PC-9 (cell line): ENCODE measurements around the gene HLA-DRA. TPM values are rescaled to one million over a fixed set of nuclear protein-coding genes. Genes with fewer than 3 reads are reported as not detected.

ENCODE experiments used
- BruUV-seq: library from RNA; stranded (reverse); fragments of 400-500 nt; replicated peaks from 2 replicates; lab custom pipeline; 2021; lab: Mats Ljungman, UMichigan
- CTCF ChIA-PET: fragments of 300-600 bp; sonication (Branson Sonifier 250); formaldehyde crosslinking; loops from one replicate; lab custom pipeline; 2022; ENCODE audit warnings: antibody characterized with exemption; lab: Charles Lee
- POLR2A ChIA-PET: fragments of 300-600 bp; sonication (Branson Sonifier 250); formaldehyde crosslinking; loops from one replicate; lab custom pipeline; 2022; ENCODE audit warnings: antibody characterized with exemption; ENCODE audit not compliant: unreplicated experiment; lab: Charles Lee
- DNase-seq, 2 experiments: peaks; one replicate each; pipeline versions ENCODE4 v3.0.0 to v3.0.0-alpha.2; 2015 to 2022; ENCODE audit warnings: mixed read lengths in 1 of 2
- H2AFZ ChIP-seq: fragments of 200-600 bp; sonication (generic); 2 replicates; pipeline ENCODE4 v1.8.1; 2017; ENCODE audit warnings: antibody characterized with exemption
- H3F3A ChIP-seq: fragments of 200-600 bp; sonication (generic); 2 replicates; pipeline ENCODE4 v1.8.1; 2017; ENCODE audit warnings: antibody characterized with exemption, mild to moderate bottlenecking, low read depth; ENCODE audit not compliant: insufficient read depth
- H3K27ac ChIP-seq: fragments of 200-600 bp; sonication (generic); 2 replicates; pipeline ENCODE4 v1.6.1; 2016; ENCODE audit warnings: mixed run types
- H3K27me3 ChIP-seq: fragments of 200-600 bp; sonication (generic); 2 replicates; pipeline ENCODE4 v1.6.1; 2016; ENCODE audit warnings: low read depth, mixed run types; ENCODE audit not compliant: insufficient read depth
- H3K36me3 ChIP-seq: fragments of 200-600 bp; sonication (generic); 2 replicates; pipeline ENCODE4 v1.6.1; 2016; ENCODE audit warnings: low read depth, mixed run types
- H3K4me1 ChIP-seq: fragments of 200-600 bp; sonication (generic); replicated peaks from 2 replicates; pipeline ENCODE4 v1.6.1; 2016; ENCODE audit warnings: mixed run types; ENCODE audit not compliant: insufficient read depth
- H3K4me2 ChIP-seq: fragments of 200-600 bp; sonication (generic); 2 replicates; pipeline ENCODE4 v1.6.1; 2017; ENCODE audit warnings: mixed run types
- H3K4me3 ChIP-seq: fragments of 200-600 bp; sonication (generic); 2 replicates; pipeline ENCODE4 v1.6.1; 2016; ENCODE audit warnings: mixed run types
- H3K79me2 ChIP-seq: fragments of 200-600 bp; sonication (generic); 2 replicates; pipeline ENCODE4 v1.6.1; 2017; ENCODE audit warnings: low read depth, mixed run types
- H3K9me2 ChIP-seq: fragments of 200-600 bp; sonication (generic); 2 replicates; pipeline ENCODE4 v1.8.1; 2017; ENCODE audit warnings: mild to moderate bottlenecking; ENCODE audit not compliant: insufficient read depth
- H3K9me3 ChIP-seq: fragments of 200-600 bp; sonication (generic); 2 replicates; pipeline ENCODE4 v1.8.1; 2016; ENCODE audit warnings: low read depth; ENCODE audit not compliant: insufficient read depth
- H4K20me1 ChIP-seq: fragments of 200-600 bp; sonication (generic); 2 replicates; pipeline ENCODE4 v1.8.1; 2017; ENCODE audit not compliant: insufficient read depth
- EZH2 ChIP-seq: fragments of 200-600 bp; sonication (generic); IDR thresholded peaks from 2 replicates; pipeline ENCODE4 v1.8.0; 2017; ENCODE audit warnings: antibody characterized with exemption, low read depth
- intact Hi-C: fragments of 100-400 bp; cut with micrococcal nuclease; formaldehyde crosslinking; loops from one replicate; pipeline ENCODE4 v1.10.0; 2022; ENCODE audit not compliant: unreplicated experiment
- total RNA-seq: library from RNA; stranded (reverse); gene quantifications from 2 replicates; pipeline ENCODE4 v1.2.3, GENCODE V29; 2021
- TF ChIP-seq, protein P1 (sequence below): fragments of 200-600 bp; sonication (generic); conservative IDR thresholded peaks from 2 replicates; pipeline ENCODE4 v1.6.1; 2017; ENCODE audit warnings: mixed run types, antibody characterized with exemption, mild to moderate bottlenecking, moderate library complexity

Gene HLA-DRA
- total RNA-seq, 1 experiment from 2014 or later = not detected

DNA sequence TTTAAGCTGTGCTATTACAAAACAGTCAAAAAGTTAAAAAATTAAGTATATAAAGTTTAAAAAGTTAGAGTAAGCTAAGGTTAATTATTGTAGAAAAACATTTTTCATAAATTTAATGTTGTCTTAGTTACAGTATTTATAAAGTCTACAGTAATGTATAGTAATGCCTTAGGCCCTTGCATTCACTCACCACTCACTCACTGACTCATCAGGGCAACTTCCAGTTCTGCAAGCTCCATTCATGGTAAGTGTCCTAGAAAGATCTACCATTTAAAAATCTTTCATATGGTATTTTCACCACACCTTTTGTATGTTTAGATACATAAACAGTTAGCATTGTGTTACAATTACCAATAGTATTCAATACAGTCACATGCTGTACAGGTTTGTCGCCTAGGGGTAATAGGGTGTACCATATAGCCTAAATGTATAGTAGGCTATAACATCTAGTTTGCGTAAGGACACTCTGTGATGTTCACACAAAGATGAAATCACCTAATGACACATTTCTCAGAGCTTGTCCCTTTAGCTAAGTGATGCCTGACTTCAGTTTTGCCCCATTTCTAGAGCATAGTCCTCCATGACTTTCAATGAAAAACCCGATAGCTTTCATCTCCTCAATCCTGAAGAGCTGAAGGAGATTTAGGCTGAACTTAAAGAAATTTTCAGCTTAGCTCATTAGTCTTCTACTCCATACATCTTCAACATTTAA is 14.9 kb upstream of the HLA-DRA start:
- Histone ChIP-seq H3K4me1 (no peaks in the 10 kb centered on the region), H3F3A (no peaks in the 10 kb centered on the region), H3K9me3 (no peaks in the 10 kb centered on the region), H4K20me1 (no peaks in the 10 kb centered on the region), H3K4me3 (no peak overlapping the region), H3K36me3 (no peaks in the 10 kb centered on the region), H3K27ac (no peak overlapping the region), H3K4me2 (no peak overlapping the region), H3K27me3 (peaks cover 24% of the 10 kb centered on the region), H3K79me2 (no peaks in the 10 kb centered on the region), H3K9me2 (no peaks in the 10 kb centered on the region), H2AFZ (no peak overlapping the region)
- TF ChIP-seq, protein P1, sequence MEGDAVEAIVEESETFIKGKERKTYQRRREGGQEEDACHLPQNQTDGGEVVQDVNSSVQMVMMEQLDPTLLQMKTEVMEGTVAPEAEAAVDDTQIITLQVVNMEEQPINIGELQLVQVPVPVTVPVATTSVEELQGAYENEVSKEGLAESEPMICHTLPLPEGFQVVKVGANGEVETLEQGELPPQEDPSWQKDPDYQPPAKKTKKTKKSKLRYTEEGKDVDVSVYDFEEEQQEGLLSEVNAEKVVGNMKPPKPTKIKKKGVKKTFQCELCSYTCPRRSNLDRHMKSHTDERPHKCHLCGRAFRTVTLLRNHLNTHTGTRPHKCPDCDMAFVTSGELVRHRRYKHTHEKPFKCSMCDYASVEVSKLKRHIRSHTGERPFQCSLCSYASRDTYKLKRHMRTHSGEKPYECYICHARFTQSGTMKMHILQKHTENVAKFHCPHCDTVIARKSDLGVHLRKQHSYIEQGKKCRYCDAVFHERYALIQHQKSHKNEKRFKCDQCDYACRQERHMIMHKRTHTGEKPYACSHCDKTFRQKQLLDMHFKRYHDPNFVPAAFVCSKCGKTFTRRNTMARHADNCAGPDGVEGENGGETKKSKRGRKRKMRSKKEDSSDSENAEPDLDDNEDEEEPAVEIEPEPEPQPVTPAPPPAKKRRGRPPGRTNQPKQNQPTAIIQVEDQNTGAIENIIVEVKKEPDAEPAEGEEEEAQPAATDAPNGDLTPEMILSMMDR = no peak
- TF ChIP-seq EZH2 = no peak
- no peak for DNase-seq
- POLR2A ChIA-PET = interaction anchor here (0.7 kb wide), 1 partner anchor 216 kb away, joined by 6 read pairs; no protein-coding TSS in a partner anchor
- CTCF ChIA-PET = interaction anchor here (0.6 kb wide), 1 partner anchor 1725 kb away, joined by 3 read pairs; no protein-coding TSS in a partner anchor
- BruUV-seq = no TSS peak
- intact Hi-C loops = no loop called here

DNA sequence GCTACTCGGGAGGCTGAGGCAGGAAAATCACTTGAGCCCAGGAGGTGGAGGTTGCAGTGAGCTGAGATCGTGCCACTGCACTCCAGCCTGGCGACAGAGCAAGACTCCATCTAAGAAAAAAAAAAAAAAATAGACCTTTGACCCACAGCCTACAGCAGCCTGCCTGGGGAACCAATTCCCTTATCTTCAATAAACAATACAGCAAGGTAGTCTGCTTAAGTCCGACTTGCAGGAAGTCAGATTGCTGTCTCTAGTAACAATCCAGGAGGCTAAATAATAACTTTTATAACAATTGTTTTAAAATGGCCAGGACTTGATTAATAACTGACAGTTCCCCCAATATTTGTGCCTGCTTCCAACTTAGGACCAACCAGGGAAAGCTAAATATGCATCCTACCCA is 13.3 kb upstream of the HLA-DRA start:
- intact Hi-C loops = no loop called here
- Histone ChIP-seq H3K9me3 (no peaks in the 10 kb centered on the region), H3K4me3 (no peak overlapping the region), H3K4me1 (no peaks in the 10 kb centered on the region), H4K20me1 (no peaks in the 10 kb centered on the region), H3K79me2 (no peaks in the 10 kb centered on the region), H3K36me3 (no peaks in the 10 kb centered on the region), H3F3A (no peaks in the 10 kb centered on the region), H2AFZ (no peak overlapping the region), H3K27ac (no peak overlapping the region), H3K27me3 (peaks cover 16% of the 10 kb centered on the region), H3K4me2 (no peak overlapping the region), H3K9me2 (no peaks in the 10 kb centered on the region)
- CTCF ChIA-PET = interaction anchor here (0.5 kb wide), 1 partner anchor 191 kb away, joined by 6 read pairs; no protein-coding TSS in a partner anchor
- no peak for DNase-seq
- no TSS peak for BruUV-seq
- TF ChIP-seq EZH2 = no peak
- TF ChIP-seq, protein P1 = no peak
- POLR2A ChIA-PET = no interaction called here

- CTCF ChIA-PET = no interaction called here
Observed at GRCh38 chr6:32427218-32427617, 12.5 kb upstream of the HLA-DRA start.

More at GRCh38 chr6:32427218-32427617, 12.5 kb upstream of the HLA-DRA start:
- no peaks in the 10 kb centered on the region for H3K9me2 ChIP-seq
- no peaks in the 10 kb centered on the region for H3F3A ChIP-seq
- BruUV-seq = no TSS peak
- H3K4me3 ChIP-seq = no peak overlapping the region
- peaks cover 14% of the 10 kb centered on the region for H3K27me3 ChIP-seq
- H3K9me3 ChIP-seq = no peaks in the 10 kb centered on the region
- no peak overlapping the region for H2AFZ ChIP-seq
- no peak for DNase-seq
- intact Hi-C loops = no loop called here
- H3K27ac ChIP-seq = no peak overlapping the region
- H3K79me2 ChIP-seq = no peaks in the 10 kb centered on the region
- H3K4me1 ChIP-seq = no peaks in the 10 kb centered on the region
- TF ChIP-seq, protein P1 = no peak
- no peak for TF ChIP-seq EZH2
- POLR2A ChIA-PET = no interaction called here
- no peaks in the 10 kb centered on the region for H4K20me1 ChIP-seq
- H3K4me2 ChIP-seq = no peak overlapping the region
- no peaks in the 10 kb centered on the region for H3K36me3 ChIP-seq
